Kidney glomerular epithelial cell (primary cell): ENCODE results near the gene PLD1.

Source experiments
- DNase-seq: peaks from one replicate; lab custom pipeline; 2025; lab: John Stamatoyannopoulos, UW

Gene PLD1

GRCh38 chr3:171561596-171562323 lies 248.5 kb downstream of the PLD1 start:
- no peak for DNase-seq

GRCh38 chr3:171559586-171559985 lies 250.7 kb downstream of the PLD1 start:
- DNase-seq, result no peak

GRCh38 chr3:171558188-171558696 lies 252.0 kb downstream of the PLD1 start:
- DNase-seq, result no peak

GRCh38 chr3:171557173-171557572 lies 253.1 kb downstream of the PLD1 start:
- DNase-seq, result no peak

- peak; percentile 53 for DNase-seq
Measured at GRCh38 chr3:171556574-171557145, 253.6 kb downstream of the PLD1 start.

- DNase-seq, result no peak
Measured at GRCh38 chr3:171556148-171556547, 254.1 kb downstream of the PLD1 start.

GRCh38 chr3:171553086-171553485 lies 257.2 kb downstream of the PLD1 start:
- DNase-seq, result no peak

GRCh38 chr3:171552531-171552930 lies 257.8 kb downstream of the PLD1 start:
- DNase-seq, result no peak

- no peak for DNase-seq
Measured at GRCh38 chr3:171551296-171551695, 259.0 kb downstream of the PLD1 start.
